ENCODE data around the gene SCN7A.

DNA sequence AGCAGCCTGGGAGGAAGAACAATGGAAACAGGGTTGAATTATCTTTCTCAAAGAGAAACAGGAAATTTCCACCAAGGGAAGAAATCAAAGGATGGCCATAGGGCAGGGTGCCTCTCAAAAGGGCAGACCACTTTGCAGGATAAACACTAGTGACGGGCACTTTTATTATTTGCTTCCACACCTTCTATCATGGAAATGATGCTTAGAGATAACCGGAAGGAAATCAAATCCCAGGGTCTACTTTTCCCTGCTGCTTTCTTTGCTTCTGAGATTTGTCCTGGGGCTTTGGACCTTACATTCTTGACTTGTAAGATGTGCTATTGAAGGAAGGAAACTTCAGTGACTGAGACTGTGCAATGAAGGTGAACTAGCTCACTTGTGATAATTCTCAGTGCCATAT is 117.2 kb downstream of the SCN7A start:
- TF ChIP-seq, protein P1, sequence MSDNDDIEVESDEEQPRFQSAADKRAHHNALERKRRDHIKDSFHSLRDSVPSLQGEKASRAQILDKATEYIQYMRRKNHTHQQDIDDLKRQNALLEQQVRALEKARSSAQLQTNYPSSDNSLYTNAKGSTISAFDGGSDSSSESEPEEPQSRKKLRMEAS (IDR thresholded peaks at IDR 0.05), result no peak
- no peak for TF ChIP-seq REST (IDR thresholded peaks at IDR 0.05)
- TF ChIP-seq YY1 (IDR thresholded peaks at IDR 0.05), result no peak
- TF ChIP-seq, protein P2, sequence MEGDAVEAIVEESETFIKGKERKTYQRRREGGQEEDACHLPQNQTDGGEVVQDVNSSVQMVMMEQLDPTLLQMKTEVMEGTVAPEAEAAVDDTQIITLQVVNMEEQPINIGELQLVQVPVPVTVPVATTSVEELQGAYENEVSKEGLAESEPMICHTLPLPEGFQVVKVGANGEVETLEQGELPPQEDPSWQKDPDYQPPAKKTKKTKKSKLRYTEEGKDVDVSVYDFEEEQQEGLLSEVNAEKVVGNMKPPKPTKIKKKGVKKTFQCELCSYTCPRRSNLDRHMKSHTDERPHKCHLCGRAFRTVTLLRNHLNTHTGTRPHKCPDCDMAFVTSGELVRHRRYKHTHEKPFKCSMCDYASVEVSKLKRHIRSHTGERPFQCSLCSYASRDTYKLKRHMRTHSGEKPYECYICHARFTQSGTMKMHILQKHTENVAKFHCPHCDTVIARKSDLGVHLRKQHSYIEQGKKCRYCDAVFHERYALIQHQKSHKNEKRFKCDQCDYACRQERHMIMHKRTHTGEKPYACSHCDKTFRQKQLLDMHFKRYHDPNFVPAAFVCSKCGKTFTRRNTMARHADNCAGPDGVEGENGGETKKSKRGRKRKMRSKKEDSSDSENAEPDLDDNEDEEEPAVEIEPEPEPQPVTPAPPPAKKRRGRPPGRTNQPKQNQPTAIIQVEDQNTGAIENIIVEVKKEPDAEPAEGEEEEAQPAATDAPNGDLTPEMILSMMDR (IDR thresholded peaks at IDR 0.05; ENCODE audit: low read depth, low read length, missing input control), result no peak
- no peak for TF ChIP-seq EGR1 (IDR thresholded peaks at IDR 0.05; ENCODE audit: low read depth in 2 of 2)
- TF ChIP-seq FOXA1 (IDR thresholded peaks at IDR 0.05), result no peak
- no peak for TF ChIP-seq JUND (IDR thresholded peaks at IDR 0.05)
- no peak for TF ChIP-seq SP1 (IDR thresholded peaks at IDR 0.05)
- TF ChIP-seq GABPA (IDR thresholded peaks at IDR 0.05 in 1 of 2, conservative IDR thresholded peaks at IDR 0.05 in 1 of 2), result no peak
